DMS153 (cell line): ENCODE data around the gene RFTN1.

Experiments used
- DNase-seq: peaks from one replicate; lab custom pipeline; 2025; lab: John Stamatoyannopoulos, UW

The RFTN1 gene

DNA sequence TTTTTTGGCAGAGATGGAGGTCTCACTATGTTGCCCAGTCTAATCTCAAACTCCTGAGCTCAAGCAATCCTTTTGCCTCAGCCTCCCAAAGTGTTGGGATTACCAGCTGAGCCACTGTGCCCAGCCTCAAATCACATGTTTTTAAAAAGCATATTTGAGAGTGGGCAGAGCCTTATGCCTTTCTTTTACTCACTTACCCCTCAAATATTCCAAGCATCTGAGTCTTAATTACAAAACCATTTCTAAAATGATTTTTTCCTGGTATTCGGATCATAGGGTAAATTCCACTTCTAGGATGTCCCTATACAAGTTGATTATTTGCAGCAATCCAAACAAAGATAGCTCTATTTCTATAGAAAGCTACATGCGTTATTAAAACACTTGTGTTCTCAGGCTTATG lies 106.1 kb downstream of the RFTN1 start:
- DNase-seq: no peak

DNA sequence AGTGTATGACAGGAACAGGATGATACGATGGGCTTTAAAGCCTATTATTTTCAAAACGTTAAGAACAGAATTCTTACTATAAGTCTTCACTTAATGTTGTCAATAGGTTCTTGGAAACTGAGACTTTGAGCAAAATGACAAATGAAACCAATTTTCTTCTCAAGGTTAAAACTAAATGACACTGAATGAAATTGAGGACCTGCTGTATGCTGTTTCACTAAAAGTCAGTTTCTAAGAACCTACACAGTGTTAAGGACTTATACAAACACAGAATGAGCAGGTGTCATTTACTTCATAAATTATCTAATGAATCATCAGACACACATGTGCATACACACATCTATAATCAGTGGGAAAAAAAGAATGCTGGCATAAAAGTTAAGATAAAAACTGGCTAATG lies 106.9 kb downstream of the RFTN1 start:
- DNase-seq: no peak

DNA sequence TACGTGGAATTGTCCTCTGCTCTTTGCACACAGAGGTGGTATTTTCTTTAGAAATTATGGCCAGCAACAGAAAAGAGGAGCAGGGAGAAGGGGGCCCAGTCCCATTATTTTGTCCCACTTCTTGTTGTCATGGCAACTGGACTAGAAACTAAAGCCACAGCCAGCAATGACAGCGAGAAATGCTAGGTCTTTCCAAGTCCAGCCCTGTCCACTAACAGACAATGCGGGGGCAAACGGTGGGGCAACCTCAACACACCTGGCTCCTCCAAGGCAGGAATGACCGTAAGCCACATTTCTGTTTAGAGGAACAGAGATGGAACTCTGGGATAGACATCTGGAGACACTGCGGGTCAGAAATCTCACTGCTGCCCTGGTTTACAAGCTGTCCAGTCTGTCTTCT lies 107.3 kb downstream of the RFTN1 start:
- no peak for DNase-seq

DNA sequence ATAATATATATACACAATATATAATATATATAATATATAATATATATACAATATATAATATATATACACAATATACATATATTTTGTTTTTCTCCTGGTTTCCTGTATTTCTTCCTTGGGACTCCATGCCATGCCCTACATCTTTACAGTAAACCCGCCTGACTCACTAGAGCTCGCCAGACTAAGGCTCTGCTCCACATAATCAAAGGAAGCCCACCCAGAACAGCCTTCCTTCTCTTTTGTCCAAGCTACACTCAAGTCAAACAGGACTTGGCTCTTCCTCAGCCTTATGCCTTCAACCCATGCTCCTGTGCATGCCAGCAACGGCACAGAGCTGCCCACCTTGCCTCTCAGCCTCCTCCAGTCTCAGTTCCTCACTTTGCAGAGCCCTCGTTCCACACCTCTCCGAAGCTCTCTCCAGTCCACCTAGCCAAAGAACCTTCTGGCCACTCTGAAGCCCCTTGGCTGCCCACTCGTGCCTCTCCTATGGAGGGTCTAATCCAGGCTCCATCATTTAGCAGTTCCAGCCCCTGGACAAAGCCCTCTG lies 109.1 kb downstream of the RFTN1 start:
- no peak for DNase-seq

DNA sequence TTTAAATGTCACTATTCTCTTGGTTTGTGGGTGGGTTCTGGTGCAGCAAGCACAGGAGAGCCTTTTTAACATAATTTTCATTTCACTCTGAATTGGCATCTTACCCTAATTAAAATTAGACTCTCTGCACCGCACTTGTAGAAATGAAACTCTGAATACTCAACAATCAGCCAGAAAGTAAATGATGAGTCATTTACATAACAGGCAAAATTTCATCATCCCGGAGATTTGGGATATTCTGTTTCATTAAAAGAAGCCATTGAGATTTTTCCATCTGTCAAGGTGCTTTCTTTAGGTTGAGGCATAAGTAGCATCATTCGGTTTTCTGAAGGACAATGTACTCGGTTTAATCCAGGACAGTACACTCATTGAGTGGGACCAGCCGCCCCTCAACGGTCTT lies 111.0 kb downstream of the RFTN1 start:
- no peak for DNase-seq

DNA sequence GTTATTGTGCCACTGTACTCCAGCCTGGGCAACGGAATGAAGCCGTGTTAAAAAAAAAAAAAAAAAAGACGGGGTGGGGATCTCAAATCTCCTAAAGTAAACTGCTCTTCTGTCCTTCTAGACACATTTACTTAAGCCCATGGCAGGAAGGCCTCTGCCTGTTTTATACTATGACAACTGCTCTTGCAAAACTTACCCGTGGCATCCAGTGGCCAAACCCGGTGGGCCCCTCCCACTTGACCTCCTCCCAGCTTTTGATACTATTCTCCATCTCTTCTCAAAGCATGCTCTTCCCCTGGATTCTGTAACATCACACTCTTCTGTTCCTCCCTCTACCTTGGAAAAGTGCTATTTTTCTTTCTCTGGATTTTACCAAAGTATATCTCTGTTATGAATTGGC lies 112.2 kb downstream of the RFTN1 start:
- no peak for DNase-seq

DNA sequence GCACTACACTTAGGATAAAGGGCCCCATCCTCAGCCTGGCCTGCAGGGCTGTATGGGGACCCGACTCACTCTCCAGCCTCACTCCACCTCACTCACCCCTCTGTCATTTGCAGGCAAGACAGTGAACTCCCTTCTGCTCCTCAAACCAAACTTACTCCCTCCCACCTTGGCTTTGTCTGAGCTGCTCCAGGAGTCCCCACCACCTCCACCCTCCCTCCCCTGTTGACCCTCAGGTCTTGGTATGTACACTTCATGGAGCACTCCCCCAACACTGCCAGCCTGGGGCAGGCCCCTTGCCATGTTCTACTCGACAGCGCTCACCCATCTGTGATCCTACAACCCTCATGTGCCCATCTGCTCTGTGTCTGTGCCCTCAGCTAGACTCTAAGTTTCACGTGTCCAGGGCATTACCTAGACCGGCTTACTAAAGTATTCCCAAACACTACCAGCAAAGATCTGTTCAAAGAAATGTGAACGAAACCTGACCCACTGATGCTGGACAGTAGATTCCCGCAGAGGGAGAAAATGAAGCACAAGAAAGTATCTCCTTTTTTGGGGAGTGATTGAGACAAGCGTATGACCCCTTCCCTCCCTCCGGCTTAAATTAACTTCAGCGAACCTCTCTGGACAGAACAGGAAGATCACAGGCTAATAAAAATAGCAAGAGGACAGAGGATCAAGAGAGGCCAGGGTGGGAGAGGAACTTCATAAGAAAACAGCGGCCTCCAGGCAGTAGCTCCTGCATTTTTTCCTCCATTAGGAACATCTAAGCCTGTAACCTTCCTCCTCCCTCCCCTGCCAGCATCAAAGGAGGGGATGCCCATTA lies 113.2 kb downstream of the RFTN1 start:
- no peak for DNase-seq

DNA sequence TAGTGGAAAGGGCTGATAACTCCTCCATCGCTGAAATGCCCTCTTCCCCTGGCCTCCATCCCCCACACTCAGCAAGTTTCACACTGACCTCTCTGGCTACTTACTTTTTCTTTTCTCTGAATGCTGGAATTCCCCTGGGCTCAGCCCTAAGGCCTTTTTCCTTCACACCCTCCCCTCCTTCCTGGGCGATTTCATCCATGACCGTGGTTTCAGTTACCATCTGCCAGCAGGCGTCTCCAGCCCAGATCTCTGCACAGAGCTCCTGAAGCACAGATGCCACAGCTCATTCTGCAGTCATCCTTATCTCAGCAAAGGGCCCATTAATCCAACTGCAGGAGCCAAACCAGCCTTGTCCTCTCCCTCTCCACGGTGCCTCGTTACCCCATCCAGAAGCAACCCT lies 114.0 kb downstream of the RFTN1 start:
- no peak for DNase-seq

DNA sequence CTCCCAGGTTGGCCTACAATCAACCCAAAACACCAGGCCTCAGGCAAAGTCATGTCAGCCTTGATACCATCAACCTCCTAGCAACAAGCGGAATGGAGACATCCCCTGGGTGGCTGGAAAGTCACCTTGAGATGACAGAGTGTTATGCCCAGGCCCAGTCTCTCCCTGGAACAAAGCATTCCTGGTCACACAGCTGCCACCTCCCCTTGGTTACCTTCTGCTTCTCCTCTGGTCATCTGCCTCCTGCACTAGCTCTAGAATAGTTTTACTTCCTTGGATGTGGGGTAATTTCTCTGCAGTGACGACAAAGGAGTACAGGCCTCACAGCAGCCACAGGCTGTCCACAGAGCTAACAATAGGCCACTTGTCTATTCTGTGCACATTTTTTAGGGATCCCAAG lies 114.9 kb downstream of the RFTN1 start:
- DNase-seq: no peak

DNA sequence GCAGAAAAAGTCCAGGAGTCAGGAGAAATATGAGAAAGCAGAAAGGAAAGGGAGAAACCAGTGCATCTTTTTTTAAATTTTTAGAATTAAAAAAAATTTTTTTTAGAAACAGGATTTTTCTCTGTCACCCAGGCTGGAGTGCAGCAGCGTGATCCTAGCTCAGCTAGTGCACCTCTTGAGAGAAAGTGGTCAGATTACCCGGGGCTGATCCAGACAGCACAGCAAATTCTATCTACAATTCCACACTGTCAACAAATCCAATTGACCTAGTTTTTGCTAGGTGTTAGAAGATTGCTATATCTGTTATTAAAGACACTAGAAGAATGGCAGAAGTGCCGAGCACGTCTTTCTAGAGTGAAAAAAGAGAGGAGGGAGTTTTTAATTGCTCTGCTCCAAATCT lies 117.3 kb downstream of the RFTN1 start:
- DNase-seq: no peak

DNA sequence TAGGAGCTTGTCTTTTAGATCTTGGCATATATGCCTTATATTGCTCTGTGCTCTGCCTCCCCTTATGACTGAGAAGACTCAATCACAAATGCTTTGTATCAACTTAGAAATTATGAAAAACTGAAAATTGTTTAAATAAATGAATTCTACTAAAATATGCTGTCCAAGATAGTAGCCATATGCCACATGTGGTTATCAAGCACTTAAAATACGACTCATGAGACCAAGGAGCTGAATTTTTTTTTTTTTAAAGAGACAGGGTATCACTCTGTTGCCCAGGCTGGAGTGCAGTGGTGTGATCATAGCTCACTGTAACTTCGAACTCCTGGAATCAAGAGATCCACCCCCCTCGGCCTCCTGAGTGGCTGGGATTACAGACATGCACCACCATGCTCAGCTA lies 118.3 kb downstream of the RFTN1 start:
- DNase-seq: no peak

DNA sequence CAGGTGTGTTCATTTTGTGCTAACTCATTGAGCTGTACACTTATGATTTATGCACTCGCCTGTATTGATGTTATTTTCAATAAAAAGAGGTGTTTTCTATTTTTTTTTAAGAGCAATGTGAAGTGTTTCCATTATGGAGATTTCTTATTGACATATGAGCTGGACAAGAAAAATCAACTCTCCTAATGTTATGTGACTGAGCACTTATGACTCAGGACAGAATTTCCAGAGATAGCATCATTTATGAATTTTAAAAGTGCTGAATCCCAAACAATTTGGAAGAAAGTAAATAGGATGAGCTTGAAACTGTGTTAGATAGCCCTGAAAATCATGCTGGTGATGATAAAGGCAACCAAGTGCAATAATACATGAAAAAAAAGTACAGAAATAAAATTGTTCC lies 118.9 kb downstream of the RFTN1 start:
- no peak for DNase-seq

DNA sequence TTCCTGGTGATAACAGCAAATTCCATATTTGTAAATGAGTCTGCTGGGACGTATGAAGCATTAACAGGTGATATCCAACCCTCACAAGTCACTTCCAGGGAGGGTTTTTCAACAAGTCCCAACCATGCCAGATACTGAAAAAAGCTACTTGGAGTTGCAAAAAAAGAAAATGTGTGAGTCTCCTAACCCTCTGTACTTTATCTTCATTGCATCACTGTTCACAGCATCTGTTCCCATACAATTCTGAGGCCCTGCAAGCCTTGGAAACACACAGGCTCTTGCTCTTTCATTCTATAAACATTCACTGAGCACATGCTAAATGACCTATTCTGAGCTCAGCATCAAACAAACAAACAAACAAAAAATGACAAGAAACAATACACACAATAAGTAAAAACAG lies 120.8 kb downstream of the RFTN1 start:
- no peak for DNase-seq

DNA sequence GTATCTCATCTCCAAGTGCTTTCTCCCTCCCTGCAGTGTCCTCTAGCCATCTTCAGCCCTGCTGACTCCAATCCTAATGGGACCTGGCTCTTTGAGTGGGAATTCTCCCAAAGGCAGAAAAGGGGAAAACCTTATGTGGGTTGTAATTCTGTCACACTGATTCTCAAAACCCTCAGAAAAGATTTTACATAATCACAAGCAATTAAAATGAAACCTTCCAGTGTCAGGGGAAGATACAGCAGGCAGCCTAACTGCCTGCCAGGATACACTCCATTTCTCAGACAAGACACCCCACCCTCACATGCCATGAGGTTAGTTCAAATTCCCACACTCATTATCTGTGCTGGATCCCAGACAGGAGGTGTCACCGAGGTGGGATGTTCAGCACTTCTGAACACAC lies 121.4 kb downstream of the RFTN1 start:
- DNase-seq: no peak

DNA sequence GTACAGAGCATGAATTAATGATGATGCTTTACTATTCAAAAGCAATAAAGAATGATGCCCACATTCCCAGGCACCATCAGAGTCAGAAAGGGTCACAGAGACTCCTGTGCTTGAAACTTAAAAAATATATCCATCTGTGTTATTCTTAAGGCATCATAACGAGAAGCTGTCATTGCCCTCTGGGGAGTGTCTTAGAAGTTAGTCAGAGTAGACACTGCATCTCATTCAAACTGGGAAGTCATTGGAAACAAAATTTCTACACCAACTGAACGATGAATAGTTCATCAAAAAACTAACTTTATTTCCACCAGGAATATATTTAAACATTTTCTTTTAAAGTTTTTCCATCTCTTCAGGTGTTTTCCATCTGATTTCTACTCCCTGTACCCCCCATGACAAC lies 122.9 kb downstream of the RFTN1 start:
- DNase-seq: no peak

DNA sequence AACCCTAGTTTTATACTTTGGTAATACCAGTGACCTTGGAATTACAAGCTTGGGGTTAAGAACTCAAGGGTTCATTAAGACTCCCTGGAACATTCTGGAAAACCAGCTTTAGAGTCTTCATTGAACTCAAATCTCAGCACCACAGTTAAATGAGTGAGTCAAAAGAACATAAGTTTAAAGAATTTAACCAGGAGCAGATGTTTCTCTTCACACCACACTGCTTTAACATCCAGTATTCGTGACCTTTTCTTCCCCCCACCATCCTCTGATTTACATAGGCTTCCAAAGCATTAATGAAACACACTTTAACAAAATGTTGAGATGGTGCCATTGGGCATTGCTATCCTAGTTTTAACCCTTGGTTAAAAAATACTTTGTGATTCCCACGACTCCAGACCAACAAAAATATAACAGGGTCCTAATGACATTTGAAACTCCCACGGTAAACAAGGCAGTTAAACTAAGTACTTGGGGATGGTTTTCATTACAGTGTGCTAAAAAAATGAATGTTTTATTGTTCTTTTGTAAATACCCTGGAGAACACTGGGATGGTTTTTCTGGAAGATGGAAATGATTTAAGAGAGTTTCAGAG lies 124.6 kb downstream of the RFTN1 start:
- no peak for DNase-seq

DNA sequence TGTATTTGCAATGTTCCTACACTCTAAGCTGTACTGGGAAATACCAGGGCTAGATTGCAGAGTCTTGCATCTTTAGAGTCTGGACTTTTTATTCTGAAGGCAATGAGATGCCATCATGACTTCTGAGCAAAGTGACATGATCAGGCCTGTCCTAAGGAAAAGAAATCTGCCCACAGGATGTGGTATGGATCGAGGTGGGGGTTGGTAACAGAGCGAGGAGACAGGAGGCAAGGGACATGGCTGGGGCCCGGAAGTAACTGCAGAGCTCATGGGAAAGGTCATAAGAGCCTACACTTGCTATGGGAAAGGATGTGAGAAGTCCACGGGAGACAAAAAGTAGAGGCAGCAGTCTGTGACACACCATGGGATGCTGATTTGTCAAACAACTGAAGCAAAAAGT lies 126.9 kb downstream of the RFTN1 start:
- DNase-seq: no peak

DNA sequence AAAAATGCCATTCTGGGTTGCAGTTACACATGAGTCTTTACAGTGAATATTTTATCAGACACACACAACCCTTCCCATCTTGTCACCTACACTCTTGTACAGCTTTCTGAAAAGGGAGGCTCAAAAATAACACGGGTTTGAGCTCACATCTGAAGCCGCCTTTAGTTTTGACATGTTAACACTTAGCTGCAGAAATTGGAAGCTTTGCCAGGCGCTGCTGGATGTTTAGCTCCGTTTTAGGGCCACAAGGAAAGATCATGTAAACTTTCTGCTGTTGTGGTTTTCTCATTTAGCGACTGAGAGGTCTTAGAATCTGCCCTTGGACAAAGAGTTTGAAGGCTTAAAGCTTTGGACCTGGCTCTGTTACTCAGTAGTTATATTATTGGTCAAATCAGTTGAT lies 128.3 kb downstream of the RFTN1 start:
- no peak for DNase-seq

DNA sequence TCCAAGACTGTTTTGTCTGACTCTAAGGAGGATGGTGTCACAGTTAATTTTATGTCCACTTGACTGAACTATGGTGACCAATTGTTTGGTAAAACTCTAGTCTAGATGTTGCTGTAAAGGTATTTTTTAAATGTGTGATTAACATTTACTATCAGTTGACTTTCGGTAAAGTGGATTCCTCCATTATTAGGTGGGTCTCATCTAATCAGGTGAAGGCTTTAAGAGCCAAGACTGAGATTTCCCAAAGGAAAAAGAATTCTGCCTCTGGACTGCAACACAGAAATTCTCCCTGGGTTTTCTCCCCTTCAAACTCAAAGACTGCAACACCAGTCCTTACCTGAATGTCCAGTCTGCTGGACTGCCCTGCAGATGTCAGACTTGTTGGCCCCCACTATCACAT lies 129.6 kb downstream of the RFTN1 start:
- DNase-seq: no peak

DNA sequence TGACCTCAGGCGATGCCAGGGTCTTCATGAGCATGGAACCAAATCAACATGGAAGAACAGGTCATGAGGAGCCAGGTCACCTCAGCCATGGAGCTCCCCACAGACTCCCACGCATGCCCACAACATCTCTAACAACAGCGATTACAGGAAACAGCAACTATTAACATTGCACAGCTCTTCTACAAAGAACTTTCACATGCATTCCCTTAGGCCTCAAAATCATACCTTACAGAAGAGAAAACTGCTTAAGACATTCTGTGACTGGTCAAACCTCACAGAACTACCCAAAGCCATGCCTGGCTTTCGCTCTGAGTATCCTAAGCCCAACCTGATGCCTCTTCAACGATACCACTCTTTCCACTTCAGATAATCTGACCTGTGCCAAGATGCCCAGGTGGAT lies 130.7 kb downstream of the RFTN1 start:
- DNase-seq: no peak

DNA sequence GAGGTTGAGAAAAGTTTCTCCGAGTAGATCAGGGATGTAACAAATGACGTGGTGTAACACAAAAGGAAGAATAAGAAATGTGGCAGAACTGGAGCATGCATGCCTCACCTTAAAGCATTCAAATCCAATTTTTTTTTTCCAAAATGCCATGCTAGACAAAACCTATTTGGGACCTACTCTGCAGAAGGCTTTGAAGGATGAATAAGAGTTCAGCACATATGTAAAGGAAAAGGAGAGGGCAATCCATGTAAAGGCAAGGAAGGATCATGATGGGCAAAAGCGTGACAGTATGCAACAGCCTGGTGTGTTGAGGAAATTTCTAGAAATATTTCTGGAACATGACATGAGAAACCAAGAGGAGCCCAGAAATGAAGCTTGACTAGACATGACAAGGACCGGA lies 132.1 kb downstream of the RFTN1 start:
- no peak for DNase-seq

DNA sequence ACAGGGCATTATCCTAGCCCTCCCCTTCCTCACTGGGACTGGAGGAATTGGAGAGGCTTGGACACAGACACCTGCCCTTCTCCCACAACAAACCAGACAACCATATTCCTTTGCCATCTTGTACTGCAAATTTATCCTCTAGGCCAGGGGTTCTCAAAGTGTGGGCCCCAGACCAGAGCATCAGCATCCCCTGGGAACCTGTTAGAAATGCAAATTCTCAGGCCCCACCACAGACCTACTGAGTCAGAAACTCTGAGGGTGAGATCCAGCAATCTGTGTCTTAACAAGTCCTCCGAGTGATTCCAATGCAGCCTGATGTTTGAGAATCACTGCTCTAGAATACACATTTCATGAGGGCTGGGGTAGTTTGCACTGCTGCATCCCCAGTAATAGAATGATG lies 133.1 kb downstream of the RFTN1 start:
- no peak for DNase-seq

DNA sequence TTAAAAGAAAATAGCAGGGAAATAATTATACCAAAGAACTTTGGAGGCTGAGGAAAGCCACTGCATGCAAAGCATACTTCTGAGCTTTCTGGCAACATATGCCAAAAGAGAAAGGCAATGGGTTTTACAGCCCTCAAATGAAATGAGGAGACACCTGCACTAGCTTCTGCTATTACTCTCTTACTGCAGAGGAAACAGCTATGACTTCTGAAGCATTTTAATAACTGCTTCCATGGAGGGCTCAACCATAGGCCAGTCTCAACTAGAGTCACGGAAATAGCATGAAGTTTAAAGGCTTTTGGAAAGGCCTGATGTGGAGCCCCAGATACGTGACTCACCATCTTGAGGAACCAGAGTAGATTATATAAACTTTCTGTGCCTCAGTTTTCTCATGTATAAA lies 133.7 kb downstream of the RFTN1 start:
- DNase-seq: no peak

DNA sequence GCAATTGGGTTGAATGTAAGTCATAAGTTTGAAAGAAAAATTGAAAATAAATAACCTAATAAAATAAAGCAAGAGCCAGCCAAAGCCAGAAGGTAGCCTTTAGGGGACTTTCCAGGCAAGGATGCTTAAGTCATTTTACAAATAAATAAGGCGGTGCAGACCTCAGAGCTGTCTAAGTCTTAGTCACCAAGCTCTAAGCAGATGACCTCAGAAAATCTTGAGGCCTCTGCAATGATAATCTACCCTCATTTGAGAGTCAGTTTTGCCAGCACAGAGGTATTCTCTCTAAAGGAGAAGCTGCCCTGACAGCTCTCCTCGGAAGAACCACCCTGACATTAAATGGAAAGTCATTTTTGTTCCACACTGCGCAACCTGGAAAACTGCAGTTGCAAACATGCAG lies 134.6 kb downstream of the RFTN1 start:
- DNase-seq: no peak
